SIG-M5 (cell line): Measurements from ENCODE around the gene PDZD2.
A peak's percentile ranks its signal among the peaks of the same experiment; 100 is the strongest.
"Not testable (repeated sequence)": the region's sequence is repeated elsewhere in the genome, so short reads cannot be mapped to it uniquely, and the experiment has no call there.

Source experiments
- DNase-seq: peaks from one replicate; lab custom pipeline; 2025; lab: John Stamatoyannopoulos, UW

The PDZD2 gene

DNA sequence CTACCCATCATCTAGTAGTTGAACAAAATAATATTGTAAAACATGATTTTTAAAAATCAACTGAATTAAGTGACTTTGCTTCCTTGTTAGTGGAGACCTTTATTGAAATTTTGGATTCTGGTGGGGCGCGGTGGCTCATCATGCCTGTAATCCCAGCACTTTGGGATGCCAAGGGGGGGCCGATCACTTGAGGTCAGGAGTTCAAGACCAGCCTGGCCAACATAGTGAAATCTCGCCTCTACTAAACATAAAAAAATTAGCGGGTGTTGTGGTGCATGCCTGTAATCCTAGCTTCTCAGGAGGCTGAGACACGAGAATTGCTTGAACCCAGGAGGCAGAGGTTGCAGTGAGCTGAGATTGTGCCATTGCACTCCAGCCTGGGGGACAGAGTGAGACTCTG is 439.9 kb downstream of the PDZD2 start:
- not testable (repeated sequence) for DNase-seq

- not testable (repeated sequence) for DNase-seq
Measured at GRCh38 chr5:32080565-32080964, 441.6 kb downstream of the PDZD2 start.

GRCh38 chr5:32082701-32083100 is 443.8 kb downstream of the PDZD2 start:
- DNase-seq, result no peak

DNA sequence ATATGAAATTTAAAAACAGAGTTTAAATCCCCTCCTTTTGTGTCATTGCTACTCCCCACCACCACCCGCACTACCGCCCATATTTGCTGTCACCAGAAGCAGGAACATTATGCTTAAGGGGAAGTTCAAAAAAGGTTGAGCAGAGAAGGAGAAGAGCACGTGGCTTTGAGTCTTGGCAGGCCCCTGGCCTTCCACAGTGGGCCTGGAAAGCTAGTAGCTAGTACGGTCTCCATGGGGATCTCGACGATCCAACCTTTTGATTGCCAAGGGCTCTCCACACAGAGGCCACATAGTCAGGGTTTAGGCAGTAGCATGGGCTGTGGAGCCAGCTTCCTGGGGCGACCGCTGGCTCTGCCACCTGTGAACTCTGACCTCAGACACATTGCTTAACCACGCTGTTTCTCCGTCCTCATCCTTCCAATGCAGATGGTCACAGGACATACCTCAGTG is 445.1 kb downstream of the PDZD2 start:
- DNase-seq, result no peak

- no peak for DNase-seq
Measured at GRCh38 chr5:32087086-32088082, 448.5 kb downstream of the PDZD2 start.

- no peak for DNase-seq
Measured at GRCh38 chr5:32088214-32088613, 449.3 kb downstream of the PDZD2 start.

DNA sequence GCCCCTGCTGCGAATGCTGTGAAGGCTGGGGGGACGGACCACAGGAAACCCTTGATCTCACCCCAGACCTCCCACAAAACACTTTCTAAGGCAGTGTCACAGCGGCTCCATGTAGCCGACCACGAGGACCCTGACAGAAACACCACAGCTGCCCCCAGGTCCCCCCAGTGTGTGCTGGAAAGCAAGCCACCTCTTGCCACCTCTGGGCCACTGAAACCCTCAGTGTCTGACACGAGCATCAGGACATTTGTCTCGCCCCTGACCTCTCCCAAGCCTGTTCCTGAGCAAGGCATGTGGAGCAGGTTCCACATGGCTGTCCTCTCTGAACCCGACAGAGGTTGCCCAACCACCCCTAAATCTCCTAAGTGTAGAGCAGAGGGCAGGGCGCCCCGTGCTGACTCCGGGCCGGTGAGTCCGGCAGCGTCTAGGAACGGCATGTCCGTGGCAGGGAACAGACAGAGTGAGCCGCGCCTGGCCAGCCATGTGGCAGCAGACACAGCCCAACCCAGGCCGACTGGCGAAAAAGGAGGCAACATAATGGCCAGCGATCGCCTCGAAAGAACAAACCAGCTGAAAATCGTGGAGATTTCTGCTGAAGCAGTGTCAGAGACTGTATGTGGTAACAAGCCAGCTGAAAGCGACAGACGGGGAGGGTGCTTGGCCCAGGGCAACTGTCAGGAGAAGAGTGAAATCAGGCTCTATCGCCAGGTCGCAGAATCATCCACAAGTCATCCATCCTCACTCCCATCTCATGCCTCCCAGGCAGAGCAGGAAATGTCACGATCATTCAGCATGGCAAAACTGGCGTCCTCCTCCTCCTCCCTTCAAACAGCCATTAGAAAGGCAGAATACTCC is 450.4 kb downstream of the PDZD2 start:
- no peak for DNase-seq

- no peak for DNase-seq
Measured at GRCh38 chr5:32090026-32090754, 451.3 kb downstream of the PDZD2 start.

DNA sequence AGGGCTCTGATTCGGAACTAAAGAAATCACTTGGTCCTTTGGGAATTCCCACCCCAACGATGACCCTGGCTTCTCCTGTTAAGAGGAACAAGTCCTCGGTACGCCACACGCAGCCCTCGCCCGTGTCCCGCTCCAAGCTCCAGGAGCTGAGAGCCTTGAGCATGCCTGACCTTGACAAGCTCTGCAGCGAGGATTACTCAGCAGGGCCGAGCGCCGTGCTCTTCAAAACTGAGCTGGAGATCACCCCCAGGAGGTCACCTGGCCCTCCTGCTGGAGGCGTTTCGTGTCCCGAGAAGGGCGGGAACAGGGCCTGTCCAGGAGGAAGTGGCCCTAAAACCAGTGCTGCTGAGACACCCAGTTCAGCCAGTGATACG is 451.8 kb downstream of the PDZD2 start:
- DNase-seq, result no peak

DNA sequence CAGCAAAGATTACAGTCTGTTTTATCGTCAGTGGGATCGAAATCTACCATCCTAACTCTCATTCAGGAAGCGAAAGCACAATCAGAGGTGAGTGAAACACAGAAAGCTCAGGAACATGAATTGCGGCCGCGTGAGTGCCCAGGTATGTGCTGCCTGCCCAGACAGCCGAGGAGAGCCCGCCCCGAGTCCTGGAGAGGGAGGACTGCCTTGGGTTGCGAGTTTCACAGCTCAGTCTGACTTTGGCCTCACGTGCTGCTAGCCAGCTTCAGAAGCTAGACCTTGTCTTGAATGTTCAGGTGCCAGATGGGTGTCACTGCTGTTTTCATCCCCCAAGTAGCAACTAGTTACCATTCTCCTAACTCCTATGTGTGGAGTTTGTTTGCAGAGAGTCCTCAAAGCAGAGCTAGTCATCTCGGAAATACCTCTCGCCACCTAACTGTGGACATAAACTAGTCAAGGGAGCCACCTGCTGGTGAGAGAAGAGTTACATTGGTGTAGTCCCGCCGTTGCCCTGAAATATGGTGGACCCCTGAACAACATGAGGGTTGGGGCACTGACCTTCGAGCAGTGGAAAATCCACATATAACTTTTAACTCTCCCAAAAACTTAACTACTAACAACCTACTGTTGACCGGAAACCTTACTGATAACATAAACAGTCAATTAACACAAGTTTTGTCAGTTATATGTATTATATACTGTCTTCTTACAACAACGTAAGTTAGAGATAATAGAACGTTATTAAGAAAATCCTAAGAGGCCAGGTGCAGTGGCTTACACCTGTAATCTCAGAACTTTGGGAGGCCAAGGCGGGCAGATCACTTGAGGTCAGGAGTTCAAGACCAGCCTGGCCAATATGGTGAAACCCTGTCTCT is 454.2 kb downstream of the PDZD2 start:
- DNase-seq, result peak; percentile 20

GRCh38 chr5:32094691-32095090 is 455.8 kb downstream of the PDZD2 start:
- DNase-seq, result no peak

- DNase-seq, result no peak
Measured at GRCh38 chr5:32095261-32095671, 456.3 kb downstream of the PDZD2 start.

GRCh38 chr5:32096891-32097595 is 458.1 kb downstream of the PDZD2 start:
- DNase-seq, result no peak

GRCh38 chr5:32098291-32098690 is 459.4 kb downstream of the PDZD2 start:
- DNase-seq, result no peak

DNA sequence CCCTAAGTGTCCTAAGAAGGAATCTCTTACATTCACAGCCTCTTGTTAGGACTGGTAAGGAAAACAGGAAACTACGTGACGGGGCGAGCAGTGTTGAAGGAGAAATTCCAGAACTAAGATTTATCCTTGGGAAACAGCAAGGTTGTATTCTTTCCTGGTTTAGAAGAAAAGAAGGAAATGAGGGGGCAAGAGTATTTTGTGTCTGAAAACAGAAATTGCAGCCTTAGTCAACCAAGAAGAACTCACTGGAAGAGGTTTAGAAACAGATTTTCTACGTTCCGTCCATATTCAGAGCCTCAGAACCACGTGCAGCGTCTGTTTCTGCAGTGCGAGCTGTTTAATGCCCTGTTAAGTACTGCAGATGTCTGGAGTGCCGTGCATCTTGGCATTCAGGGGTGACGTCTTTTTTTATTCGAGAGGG is 460.0 kb downstream of the PDZD2 start:
- no peak for DNase-seq

DNA sequence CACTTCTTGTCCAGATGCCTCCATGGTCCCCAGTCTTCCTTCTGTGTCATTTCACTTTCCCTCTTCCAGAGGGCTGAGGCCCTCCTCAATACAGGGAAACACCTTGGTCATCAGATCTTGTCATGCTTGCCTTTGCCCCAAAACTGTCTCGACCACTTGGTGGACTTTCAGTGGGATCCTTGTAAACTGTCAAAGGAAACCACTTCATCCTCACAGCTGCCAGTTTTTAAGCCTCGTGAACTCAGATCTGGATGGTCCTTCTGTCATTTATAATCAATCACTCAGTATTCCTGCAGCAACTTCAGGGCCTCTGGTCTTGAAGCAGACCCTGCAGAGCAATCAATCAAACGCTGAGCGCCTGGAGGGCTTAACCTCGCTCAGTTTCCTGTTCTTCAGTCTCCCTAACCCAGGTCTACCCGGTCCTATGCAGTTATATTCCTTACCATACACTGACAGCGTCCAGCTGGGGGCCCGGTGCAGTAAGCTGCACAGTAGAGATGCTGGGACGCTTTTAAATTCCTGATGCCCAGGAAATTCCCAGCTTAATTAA is 460.6 kb downstream of the PDZD2 start:
- DNase-seq, result no peak

GRCh38 chr5:32100230-32100629 is 461.3 kb downstream of the PDZD2 start:
- no peak for DNase-seq

GRCh38 chr5:32100691-32101302 is 461.9 kb downstream of the PDZD2 start:
- no peak for DNase-seq

- DNase-seq, result no peak
Measured at GRCh38 chr5:32102254-32102986, 463.5 kb downstream of the PDZD2 start.
